Gastroesophageal sphincter (tissue), 3 donors: ENCODE results near the gene PLXNA2.

Experiments
- POLR2A ChIP-seq, 2 donors: fragments of 450-650 bp; IDR thresholded peaks; one replicate each; pipeline ENCODE4 v1.6.1; 2017; ENCODE audit warnings: antibody characterized with exemption in 2 of 2, mild to moderate bottlenecking in 2 of 2, moderate library complexity in 1 of 2
- POLR2AphosphoS5 ChIP-seq: sonication (generic); formaldehyde crosslinking; IDR thresholded peaks from one replicate; pipeline ENCODE4 v1.6.1; 2017; ENCODE audit warnings: antibody characterized with exemption
- TF ChIP-seq, protein P1 (sequence below), 4 experiments: fragments of 200-600 bp in 2 of 4; fragments of 450-650 bp in 2 of 4; sonication (generic) in 1 of 4; IDR thresholded peaks; one replicate each; pipeline ENCODE4 v1.5.1; 2017 to 2019; ENCODE audit warnings: antibody characterized with exemption in 4 of 4, mild to moderate bottlenecking in 2 of 4, moderate library complexity in 2 of 4

DNA sequence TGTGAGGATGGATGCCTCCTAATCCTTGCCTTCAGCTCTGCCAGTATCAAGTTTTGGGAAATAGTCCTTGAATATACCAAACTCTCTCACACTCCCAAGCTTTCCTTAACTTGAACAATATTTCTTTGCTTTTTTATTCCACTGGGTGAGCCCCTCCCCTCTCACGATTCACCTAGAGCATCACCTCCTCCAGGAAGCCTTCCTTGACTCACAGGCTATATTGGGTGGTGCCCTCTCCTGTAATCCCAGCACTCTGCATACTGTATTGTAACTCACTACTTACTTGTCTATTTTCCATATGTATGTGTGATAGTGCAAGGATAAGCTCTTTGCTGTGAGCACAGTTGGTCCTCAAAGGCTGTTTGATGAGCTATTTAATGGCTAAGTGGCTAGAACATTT lies 114.7 kb downstream of the PLXNA2 start:
- TF ChIP-seq, protein P1, sequence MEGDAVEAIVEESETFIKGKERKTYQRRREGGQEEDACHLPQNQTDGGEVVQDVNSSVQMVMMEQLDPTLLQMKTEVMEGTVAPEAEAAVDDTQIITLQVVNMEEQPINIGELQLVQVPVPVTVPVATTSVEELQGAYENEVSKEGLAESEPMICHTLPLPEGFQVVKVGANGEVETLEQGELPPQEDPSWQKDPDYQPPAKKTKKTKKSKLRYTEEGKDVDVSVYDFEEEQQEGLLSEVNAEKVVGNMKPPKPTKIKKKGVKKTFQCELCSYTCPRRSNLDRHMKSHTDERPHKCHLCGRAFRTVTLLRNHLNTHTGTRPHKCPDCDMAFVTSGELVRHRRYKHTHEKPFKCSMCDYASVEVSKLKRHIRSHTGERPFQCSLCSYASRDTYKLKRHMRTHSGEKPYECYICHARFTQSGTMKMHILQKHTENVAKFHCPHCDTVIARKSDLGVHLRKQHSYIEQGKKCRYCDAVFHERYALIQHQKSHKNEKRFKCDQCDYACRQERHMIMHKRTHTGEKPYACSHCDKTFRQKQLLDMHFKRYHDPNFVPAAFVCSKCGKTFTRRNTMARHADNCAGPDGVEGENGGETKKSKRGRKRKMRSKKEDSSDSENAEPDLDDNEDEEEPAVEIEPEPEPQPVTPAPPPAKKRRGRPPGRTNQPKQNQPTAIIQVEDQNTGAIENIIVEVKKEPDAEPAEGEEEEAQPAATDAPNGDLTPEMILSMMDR (IDR thresholded peaks at IDR 0.05), result no peak
- no peak for TF ChIP-seq POLR2AphosphoS5
- no peak for TF ChIP-seq POLR2A (IDR thresholded peaks at IDR 0.05)
